Measurements from ENCODE around the gene C11orf16.
"Not testable (repeated sequence)": the region's sequence is repeated elsewhere in the genome, so short reads cannot be mapped to it uniquely, and the experiment has no call there.

The C11orf16 gene, protein sequence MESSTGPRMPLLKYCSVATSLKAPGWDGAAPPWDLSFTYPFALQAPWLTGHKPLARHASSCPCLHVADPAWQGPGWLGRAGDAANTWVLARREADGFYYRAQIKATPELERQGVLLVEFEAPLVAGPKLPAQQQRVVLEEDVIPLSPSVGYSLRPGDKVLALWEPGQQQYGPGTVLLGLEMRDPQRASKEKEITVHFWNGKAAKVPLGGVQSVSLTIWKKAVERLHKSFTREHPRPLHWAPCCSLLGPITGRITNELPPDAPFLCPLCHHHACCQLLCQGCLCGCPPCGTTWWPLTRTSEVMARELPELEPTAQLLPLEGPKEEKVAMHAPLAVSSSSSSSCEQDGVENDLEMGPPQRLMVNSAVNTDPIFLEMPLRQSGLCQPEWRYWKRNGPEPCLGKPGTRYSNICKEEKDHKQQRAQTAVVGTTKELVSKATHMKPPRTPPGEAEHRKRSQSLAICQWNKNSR

DNA sequence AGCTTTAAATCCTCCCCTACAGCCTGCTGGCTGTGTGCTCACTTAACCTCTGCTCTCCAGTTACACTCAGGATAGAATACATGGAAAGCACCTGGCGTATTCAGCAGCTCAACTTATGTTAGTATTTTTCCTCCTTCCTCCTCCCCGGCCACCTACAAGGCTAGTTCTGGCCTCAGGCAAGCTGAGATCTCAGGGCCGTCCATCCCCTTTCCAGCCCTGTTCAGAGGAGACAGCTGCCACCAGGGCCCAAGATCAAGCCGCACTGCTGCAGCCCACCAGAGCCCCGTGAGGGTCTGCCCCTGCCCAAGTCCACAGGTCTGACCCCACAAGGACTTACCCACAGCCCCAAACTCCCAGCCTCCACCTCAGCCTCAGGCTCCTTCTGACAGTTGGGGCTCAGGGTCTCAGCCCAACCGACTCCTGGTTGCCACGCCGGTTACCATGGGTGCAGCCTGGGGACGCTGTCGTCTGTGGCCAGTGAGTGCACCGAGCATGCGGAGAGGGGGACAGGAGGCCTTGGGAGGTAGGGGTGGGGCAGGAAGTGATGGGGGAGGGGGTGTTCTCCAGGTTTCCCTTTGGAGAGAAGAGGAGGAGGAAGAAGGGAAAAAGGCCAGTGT, at the start of gene C11orf16:
Gene C11orf16, minus strand, starts transcription at position 384 of the 617 bp plus-strand sequence. CDS start 639 bp downstream, outside the sequence.
- no peak within 1 kb of the TSS for H3K4me3 ChIP-seq (ENCODE audit: low read depth, low read length)
- no peaks in the 10 kb centered on the region for H3K27me3 ChIP-seq (ENCODE audit: insufficient read depth, low read depth, severe bottlenecking)
- no peak within 1 kb of the TSS for H3K27ac ChIP-seq
- no peak for DNase-seq
- H3K9me3 ChIP-seq (ENCODE audit: severe bottlenecking) = no peaks in the 10 kb centered on the region
- TF ChIP-seq, protein P1, sequence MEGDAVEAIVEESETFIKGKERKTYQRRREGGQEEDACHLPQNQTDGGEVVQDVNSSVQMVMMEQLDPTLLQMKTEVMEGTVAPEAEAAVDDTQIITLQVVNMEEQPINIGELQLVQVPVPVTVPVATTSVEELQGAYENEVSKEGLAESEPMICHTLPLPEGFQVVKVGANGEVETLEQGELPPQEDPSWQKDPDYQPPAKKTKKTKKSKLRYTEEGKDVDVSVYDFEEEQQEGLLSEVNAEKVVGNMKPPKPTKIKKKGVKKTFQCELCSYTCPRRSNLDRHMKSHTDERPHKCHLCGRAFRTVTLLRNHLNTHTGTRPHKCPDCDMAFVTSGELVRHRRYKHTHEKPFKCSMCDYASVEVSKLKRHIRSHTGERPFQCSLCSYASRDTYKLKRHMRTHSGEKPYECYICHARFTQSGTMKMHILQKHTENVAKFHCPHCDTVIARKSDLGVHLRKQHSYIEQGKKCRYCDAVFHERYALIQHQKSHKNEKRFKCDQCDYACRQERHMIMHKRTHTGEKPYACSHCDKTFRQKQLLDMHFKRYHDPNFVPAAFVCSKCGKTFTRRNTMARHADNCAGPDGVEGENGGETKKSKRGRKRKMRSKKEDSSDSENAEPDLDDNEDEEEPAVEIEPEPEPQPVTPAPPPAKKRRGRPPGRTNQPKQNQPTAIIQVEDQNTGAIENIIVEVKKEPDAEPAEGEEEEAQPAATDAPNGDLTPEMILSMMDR (IDR thresholded peaks at IDR 0.05; ENCODE audit: low read depth, low read length) = no peak
- peaks cover 3% of the 10 kb centered on the region for H3K36me3 ChIP-seq

DNA sequence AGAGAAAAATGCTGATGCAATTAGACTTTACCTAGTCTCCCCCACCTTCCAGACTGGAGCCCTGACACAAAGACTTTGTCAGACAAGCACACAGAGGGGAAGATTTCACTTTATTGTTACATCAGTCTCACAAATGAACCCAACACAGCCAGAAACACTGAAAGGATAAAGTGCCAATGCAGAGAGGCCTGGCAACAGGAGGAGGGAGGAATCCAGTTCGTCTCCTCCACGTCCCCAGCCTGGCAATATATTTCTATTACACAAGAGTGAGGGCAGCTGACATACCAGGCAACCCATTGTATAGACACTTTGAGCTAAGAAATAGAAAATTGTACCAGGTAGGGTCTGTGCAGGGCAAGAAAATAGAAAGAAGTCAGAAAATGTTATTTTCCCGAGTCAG, 47.7 kb upstream of the C11orf16 start:
- no peaks in the 10 kb centered on the region for H3K36me3 ChIP-seq
- TF ChIP-seq, protein P1 (IDR thresholded peaks at IDR 0.05; ENCODE audit: low read depth, low read length) = no peak
- no peak overlapping the region for H3K4me3 ChIP-seq (ENCODE audit: low read depth, low read length)

DNA sequence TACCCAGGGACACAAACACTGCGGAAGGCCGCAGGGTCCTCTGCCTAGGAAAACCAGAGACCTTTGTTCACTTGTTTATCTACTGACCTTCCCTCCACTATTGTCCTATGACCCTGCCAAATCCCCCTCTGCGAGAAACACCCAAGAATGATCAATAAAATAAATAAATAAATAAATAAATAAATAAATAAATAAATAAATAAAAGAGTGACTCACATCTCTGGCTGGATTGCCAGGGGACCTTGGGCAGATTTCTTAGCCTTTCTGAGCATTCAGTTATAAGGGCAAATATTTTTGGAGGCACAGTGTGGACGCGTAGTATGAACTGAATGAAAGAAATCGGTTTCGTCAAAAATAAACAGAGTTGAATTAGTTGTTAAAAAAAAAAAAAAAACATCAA, 46.6 kb upstream of the C11orf16 start:
- H3K27me3 ChIP-seq (ENCODE audit: insufficient read depth, low read depth, severe bottlenecking); H3K36me3 ChIP-seq; H3K9me3 ChIP-seq (ENCODE audit: severe bottlenecking); H3K27ac ChIP-seq; DNase-seq; H3K4me3 ChIP-seq (ENCODE audit: low read depth, low read length): not testable (repeated sequence)

More for the DNA sequence above, 47.7 kb upstream of the C11orf16 start:
- Histone ChIP-seq H3K27ac (no peak overlapping the region), H3K9me3 (ENCODE audit: severe bottlenecking) (no peaks in the 10 kb centered on the region), H3K27me3 (ENCODE audit: insufficient read depth, low read depth, severe bottlenecking) (no peaks in the 10 kb centered on the region)
- DNase-seq = no peak

DNA sequence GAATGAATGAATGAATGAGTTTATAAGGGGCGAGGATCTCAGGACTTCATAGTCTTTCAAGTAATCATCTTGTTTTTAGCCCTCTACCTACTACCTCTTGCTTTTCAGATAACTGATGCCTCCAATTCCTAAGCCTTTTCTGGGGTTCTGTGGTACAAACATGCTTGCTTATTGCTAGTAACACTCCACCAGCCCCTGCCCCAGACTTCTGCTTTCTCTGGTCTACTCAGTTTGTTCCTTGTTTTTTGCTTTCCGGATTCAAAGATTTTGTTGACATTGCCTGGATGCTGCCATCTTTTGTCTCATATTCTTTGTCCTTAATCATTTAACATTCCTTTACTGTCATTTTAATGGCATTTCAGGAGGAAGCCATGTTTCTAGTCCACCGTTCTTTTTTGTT, 40.4 kb upstream of the C11orf16 start:
- Histone ChIP-seq H3K36me3 (no peaks in the 10 kb centered on the region), H3K27ac (no peak overlapping the region), H3K27me3 (ENCODE audit: insufficient read depth, low read depth, severe bottlenecking) (no peaks in the 10 kb centered on the region), H3K9me3 (ENCODE audit: severe bottlenecking) (no peaks in the 10 kb centered on the region), H3K4me3 (ENCODE audit: low read depth, low read length) (no peak overlapping the region)
- TF ChIP-seq, protein P1 (IDR thresholded peaks at IDR 0.05; ENCODE audit: low read depth, low read length) = no peak
- DNase-seq = no peak

DNA sequence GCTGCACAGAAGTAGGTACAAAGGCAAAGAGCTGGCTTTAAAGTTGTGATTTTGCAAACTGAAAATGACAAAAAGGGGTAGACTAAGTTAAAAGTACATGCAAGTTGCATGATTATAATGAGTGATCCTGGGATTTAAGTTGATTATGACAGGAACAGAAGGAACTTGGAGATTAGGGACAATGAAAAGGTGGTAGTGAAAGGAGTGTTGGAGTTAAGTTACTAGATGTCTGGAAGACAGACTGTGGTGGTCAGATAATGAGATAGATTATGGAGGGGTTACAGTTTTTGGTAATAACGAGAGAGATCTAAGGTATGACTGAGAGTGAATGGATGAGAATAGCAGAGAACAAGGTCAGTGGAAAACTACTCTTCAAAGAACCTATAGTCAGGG, 39.2 kb upstream of the C11orf16 start:
- Histone ChIP-seq H3K27ac (no peak overlapping the region), H3K36me3 (no peaks in the 10 kb centered on the region), H3K9me3 (ENCODE audit: severe bottlenecking) (no peaks in the 10 kb centered on the region), H3K4me3 (ENCODE audit: low read depth, low read length) (no peak overlapping the region), H3K27me3 (ENCODE audit: insufficient read depth, low read depth, severe bottlenecking) (no peaks in the 10 kb centered on the region)
- no peak for DNase-seq
- TF ChIP-seq, protein P1 (IDR thresholded peaks at IDR 0.05; ENCODE audit: low read depth, low read length) = no peak

DNA sequence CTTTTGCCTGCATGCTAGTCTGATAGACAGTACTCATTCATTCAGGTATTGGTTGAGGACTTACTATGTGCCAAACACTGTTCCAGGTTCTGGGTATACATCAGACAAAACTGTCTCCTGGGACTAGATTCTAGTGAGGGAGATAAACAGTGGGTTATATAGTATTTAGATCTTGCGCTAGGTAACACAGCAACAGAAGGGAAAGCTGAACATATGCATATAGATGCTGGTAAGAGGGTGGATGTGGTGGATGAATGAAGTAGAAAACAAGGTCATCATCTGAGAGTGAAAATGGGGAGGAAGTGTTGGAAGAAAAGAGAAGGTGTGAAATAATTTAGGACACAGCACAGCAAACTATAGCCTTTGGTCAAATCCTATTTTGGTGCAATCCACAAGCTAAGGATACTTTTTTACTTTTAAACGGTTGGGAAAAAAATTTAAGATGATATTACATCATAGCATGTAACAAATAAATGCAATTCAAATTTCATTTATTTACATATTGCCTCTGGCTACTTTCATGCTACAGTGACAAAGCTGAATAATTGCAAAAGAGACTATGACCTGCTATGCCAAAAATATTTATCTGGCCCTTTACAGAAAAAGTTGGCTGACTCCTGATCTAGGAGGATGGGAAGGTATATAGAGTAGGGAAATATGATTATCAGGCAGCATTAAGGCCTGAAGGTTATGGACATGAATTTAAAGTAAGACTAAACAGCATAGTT, 38.6 kb upstream of the C11orf16 start:
- Histone ChIP-seq H3K4me3 (ENCODE audit: low read depth, low read length) (no peak overlapping the region), H3K36me3 (no peaks in the 10 kb centered on the region), H3K27me3 (ENCODE audit: insufficient read depth, low read depth, severe bottlenecking) (no peaks in the 10 kb centered on the region), H3K9me3 (ENCODE audit: severe bottlenecking) (no peaks in the 10 kb centered on the region), H3K27ac (no peak overlapping the region)
- TF ChIP-seq, protein P1 (IDR thresholded peaks at IDR 0.05; ENCODE audit: low read depth, low read length) = no peak
- no peak for DNase-seq

All from WERI-Rb-1 (cell line).